Fibroblast of the conjunctiva (primary cell): ENCODE results near the gene SCFD2.
A peak's percentile ranks its signal among the peaks of the same experiment; 100 is the strongest.

Experiments
- DNase-seq: peaks from one replicate; pipeline ENCODE4 v3.0.0-alpha.2; 2010; ENCODE audit warnings: low read depth

The SCFD2 gene

GRCh38 chr4:52917817-52918216, 448.0 kb downstream of the SCFD2 start:
- no peak for DNase-seq

DNA sequence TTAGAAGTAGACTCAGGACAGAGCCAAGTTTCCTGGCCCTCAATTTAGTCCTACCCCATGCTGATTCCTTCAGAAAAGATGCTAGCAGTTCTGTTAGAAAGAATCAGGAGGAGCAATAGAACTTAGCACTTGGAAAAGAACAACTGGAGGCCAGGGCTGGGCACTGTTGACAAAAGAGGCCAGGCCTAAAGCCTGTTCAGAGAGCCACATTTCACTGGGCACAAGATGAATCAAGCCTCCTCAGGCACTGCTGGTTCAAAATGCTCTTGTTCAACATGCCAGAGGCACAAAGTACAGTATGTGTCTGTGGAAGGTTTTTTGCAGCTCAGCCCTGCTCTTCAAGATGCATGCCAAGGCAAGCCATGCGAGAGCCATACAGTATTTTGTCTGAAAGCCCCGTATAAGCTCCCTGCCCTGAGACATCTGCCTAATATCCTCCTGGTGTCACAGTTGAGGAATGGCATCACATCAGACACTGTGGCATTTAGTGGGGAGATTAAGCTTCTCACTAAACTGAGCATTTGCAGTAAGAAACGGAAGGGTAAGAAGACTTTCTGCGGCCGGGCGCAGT, 450.0 kb downstream of the SCFD2 start:
- no peak for DNase-seq

- DNase-seq, result no peak
Observed at GRCh38 chr4:52915191-52915590, 450.7 kb downstream of the SCFD2 start.

- no peak for DNase-seq
Observed at GRCh38 chr4:52914051-52914605, 451.7 kb downstream of the SCFD2 start.

- no peak for DNase-seq
Observed at GRCh38 chr4:52912608-52913007, 453.3 kb downstream of the SCFD2 start.

DNA sequence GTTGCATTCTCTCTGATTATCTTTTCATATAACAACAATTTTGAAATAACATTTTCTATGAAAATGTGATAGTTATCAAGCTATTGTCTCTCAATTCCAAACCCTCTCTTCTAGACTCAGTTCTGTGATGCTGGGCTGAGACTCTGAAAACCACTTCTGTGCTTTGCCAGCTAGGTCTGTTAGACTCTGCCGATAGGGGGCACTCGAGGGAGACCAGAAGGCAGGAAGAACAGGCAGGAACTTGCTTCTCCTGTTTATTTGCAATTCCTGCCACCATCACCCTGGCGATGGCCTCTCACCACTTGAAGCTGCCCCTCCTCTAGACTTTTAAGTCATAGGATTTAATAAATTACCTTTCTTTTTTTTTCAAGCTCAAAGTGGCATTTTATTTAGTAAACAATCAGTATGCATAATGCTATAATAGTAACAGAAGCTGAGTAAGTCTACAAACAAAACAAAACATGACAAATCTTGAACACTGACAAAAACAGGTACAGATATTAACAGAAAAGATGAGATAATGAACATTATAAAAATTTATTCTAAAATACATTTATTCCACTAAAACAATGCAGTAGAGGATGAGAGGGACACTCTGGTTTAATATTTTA, 454.1 kb downstream of the SCFD2 start:
- DNase-seq, result peak; percentile 63

DNA sequence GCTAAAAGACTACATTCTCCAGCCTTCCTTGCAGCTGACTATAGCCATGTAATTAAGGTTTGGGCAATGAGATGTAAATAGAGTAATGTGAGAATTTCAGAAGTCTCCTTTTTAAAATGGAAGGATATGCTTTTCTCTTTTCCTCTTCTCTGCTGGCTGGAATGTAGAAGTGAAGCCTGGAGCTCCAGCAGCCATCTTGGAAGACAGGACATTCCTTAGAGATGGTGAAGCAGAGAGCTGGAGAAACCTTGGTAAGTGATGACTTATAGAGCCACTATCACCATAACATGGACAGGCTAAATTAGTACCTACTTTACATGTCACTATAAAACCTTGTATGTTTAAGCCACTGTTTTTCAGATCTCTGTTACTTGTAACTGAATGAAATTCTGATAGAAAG, 455.7 kb downstream of the SCFD2 start:
- no peak for DNase-seq

- DNase-seq, result no peak
Observed at GRCh38 chr4:52907510-52907909, 458.4 kb downstream of the SCFD2 start.

GRCh38 chr4:52904421-52904820, 461.4 kb downstream of the SCFD2 start:
- no peak for DNase-seq

GRCh38 chr4:52903273-52903672, 462.6 kb downstream of the SCFD2 start:
- no peak for DNase-seq

DNA sequence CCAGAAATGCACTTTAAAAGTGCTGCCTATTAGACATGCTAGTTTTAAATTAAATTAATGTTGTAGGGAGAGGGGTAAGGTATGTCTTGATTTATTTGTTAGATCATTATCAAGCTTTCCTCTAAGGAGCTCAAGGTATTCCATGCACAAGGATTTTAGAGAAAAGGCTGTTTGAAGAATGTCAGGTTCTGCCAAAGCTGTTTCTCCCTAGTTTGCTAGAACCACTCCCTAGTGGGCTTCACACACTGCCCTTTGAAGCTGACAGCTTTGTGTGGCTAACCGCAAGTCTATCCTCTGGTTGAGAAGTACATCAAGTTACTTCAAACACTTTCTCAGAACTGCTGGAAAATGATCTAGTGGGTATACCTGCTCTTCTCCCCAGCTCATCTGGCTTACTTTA, 471.4 kb downstream of the SCFD2 start:
- peak; percentile 27 for DNase-seq

DNA sequence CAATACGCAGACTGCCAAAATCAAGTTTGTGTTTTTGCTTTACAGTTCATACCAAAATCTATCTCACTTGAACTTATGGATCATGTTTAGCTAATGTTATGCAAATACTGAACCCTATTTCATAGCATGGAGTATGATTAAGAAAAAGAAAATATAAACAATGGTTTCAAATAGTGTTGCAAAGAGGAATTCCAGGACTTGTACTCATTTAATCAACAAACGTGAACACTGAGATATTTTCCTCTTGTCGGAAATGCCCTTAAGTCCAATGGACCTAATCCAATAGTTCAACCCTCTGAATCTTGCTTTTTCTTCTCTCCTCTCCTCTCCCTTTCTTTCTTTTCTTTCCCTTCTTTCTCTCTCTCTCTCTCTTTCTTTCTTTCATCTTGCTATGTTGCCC, 473.0 kb downstream of the SCFD2 start:
- peak; percentile 49 for DNase-seq

GRCh38 chr4:52891743-52892142, 474.1 kb downstream of the SCFD2 start:
- no peak for DNase-seq

GRCh38 chr4:52890521-52890791, 475.4 kb downstream of the SCFD2 start:
- no peak for DNase-seq

GRCh38 chr4:52889778-52890520, 475.9 kb downstream of the SCFD2 start:
- peak; percentile 45 for DNase-seq

GRCh38 chr4:52889354-52889753, 476.5 kb downstream of the SCFD2 start:
- no peak for DNase-seq

GRCh38 chr4:52884994-52885393, 480.9 kb downstream of the SCFD2 start:
- DNase-seq, result no peak

DNA sequence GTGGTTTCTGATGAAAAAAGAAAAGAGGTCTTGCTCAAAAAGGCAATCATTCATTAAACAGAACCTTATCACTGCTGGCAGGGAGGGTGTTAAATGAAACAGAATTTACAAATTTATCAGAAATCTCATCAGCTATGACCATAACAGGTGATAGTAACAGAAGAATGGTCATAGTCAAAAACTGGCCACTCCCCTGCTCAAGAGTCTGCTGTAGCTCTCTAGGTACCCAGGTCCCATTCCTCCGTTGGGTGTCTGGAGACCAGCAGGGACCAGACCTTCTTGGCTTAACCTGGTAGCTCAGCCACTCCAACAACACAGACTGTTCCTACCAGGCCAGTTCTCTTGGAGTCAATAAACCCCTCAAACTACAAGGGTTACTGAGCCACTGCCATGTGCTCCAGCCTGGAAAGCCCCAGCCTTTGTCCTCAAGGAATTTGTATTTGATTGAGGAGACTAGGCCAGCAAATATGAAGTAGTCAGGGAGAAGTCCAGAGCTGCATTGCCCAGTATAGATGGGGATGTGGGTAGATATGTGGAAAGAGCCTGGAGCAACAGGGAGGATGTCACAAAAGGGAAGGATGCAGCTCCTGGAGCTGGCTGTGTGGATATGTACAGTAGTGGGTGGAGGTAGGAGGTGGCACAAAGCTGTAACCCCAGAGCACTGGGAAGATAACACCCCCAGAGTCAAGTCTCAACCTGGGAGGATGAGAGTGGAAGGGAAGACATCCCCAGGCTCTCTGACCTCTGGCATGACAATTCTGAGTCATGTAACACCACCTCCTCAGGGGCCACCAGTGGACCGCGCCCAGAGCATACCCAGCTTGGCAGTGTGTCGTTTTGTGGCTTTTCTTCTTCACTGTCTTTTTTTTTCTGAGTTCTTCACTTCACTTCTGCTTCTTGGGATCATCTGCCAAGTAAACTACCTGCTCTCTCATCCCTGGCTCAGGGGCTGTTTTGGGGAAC, 481.9 kb downstream of the SCFD2 start:
- DNase-seq, result no peak

- no peak for DNase-seq
Observed at GRCh38 chr4:52883183-52883621, 482.7 kb downstream of the SCFD2 start.

DNA sequence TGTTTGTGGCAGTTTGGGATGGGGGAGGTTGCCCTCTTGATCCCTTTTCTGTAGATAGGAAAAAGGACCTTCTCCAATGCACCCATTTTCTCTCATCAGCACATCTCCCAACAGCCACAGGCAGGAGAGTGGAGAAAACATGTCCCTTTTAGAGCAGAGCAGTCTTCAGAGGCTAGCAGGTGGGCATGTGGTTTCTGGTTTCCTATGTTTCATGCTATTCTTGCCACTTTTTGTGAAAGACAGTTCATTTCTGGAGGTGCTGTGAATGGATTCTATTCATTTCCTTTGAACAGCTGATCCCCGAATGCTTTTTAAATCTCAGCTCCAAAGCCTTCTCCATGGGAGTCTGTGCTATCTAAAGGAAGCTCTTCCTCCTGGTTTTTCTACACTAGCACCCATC, 484.9 kb downstream of the SCFD2 start:
- DNase-seq, result no peak

DNA sequence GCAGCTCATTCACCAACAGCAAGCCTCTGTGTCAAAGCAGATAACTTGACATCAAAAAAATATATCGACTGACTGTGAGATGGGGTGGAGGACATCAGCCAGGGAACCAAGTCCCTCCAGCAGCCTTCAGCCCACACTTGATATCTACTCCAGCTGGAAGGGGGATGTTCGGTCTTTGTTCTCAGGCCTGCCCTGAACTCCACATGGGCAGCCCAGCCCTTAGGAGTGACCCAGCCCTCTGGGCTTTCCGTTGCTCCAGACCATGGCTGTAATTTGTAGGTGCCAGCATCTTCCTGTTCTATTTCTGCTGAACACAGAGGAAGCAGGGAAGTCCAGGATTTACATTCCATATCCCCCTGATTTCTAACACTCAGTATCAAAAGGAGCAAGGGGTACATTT, 486.4 kb downstream of the SCFD2 start:
- no peak for DNase-seq

GRCh38 chr4:52877694-52878093, 488.2 kb downstream of the SCFD2 start:
- no peak for DNase-seq
